Caki2 (cell line): ENCODE results near the gene GJA4. TPM values are rescaled to one million over a fixed set of nuclear protein-coding genes. Genes with fewer than 3 reads are reported as not detected.

ENCODE experiments used
- total RNA-seq: library from RNA; depleted of rRNA; stranded (reverse); fragments of >200 nt; shearing (Covaris generic); gene quantifications from 2 replicates; pipeline ENCODE4 v1.2.3, GENCODE V29; 2014; ENCODE audit warnings: low replicate concordance; rRNA removed

GJA4 gene
- total RNA-seq, 1 experiment from 2014 or later, result not detected

Other genes starting within 250 kb of the GJA4 start
- gene GJB5, start 38.0 kb upstream of the GJA4 start, total RNA-seq, result not detected in 2 replicates
- gene GJB4, start 33.3 kb upstream of the GJA4 start, total RNA-seq, result 0.44 TPM in 1 of 2 replicates, not detected in the other
- 0.58 TPM in 1 of 2 replicates, not detected in the other for gene GJB3, start 11.8 kb upstream of the GJA4 start, total RNA-seq
- 48.1 and 57.7 TPM in 2 replicates for gene SMIM12, start 66.8 kb downstream of the GJA4 start, total RNA-seq
- 0.34 TPM in 1 of 2 replicates, not detected in the other for gene DLGAP3, start 136.7 kb downstream of the GJA4 start, total RNA-seq
- gene TMEM35B, start 192.3 kb downstream of the GJA4 start, total RNA-seq, result 55.9 and 57.6 TPM in 2 replicates
- 2.5 and 7.9 TPM in 2 replicates for gene ZMYM6, start 238.9 kb downstream of the GJA4 start, total RNA-seq